GM12872 (cell line): ENCODE data around the gene STMN3.

ENCODE experiments used
- CTCF ChIP-seq: IDR thresholded peaks from 3 replicates; pipeline ENCODE4 v1.5.1; 2011; ENCODE audit warnings: low read depth, mild to moderate bottlenecking, low read length, moderate library complexity; ENCODE audit not compliant: insufficient read depth

Gene STMN3

GRCh38 chr20:63643946-63644345 is 9.3 kb downstream of the STMN3 start:
- no peak for TF ChIP-seq CTCF

GRCh38 chr20:63643499-63643898 is 9.7 kb downstream of the STMN3 start:
- no peak for TF ChIP-seq CTCF

- no peak for TF ChIP-seq CTCF
These were observed 10.5 kb downstream of the STMN3 start for GRCh38 chr20:63642527-63643247.

GRCh38 chr20:63641792-63642523 is 11.3 kb downstream of the STMN3 start:
- TF ChIP-seq CTCF = peak; percentile 62

- TF ChIP-seq CTCF = no peak
These were observed 12.0 kb downstream of the STMN3 start for GRCh38 chr20:63641146-63641791.

GRCh38 chr20:63640086-63640485 is 13.1 kb downstream of the STMN3 start:
- TF ChIP-seq CTCF = no peak
